Natural killer cell treated with Interleukin-12 subunit alpha and Interleukin-12 subunit beta and Interleukin-15 and Interleukin-18, amount 100 ng/mL, for 72 hours (primary cell): Measurements from ENCODE around the gene AEBP1. TPM values are rescaled to one million over a fixed set of nuclear protein-coding genes. Genes with fewer than 3 reads are reported as not detected.

Source experiments
- ATAC-seq, 2 donors: fragments of 150-1000 bp; cut with Tn5 transposase in 1 of 2; sonication (Bioruptor Pico), chemical (Tn5 transposase) in 1 of 2; 2 replicates each; pipeline ENCODE4 v1.10.0; 2021
- DNase-seq: peaks from one replicate; pipeline ENCODE4 v3.0.0; 2022; ENCODE audit warnings: low spot score
- H3K27ac Mint-ChIP-seq, 2 donors: 1 replicate in 1 of 2; 2 replicates in 1 of 2; pipeline ENCODE4 v1.8.0; 2022; ENCODE audit warnings: mixed read lengths in 2 of 2, mild to moderate bottlenecking in 1 of 2, moderate library complexity in 1 of 2
- H3K27me3 Mint-ChIP-seq, 2 donors: 1 replicate in 1 of 2; 2 replicates in 1 of 2; pipeline ENCODE4 v1.8.0; 2022; ENCODE audit warnings: mixed read lengths in 2 of 2
- H3K36me3 Mint-ChIP-seq: one replicate; pipeline ENCODE4 v1.8.0; 2022; ENCODE audit warnings: mixed read lengths
- H3K4me1 Mint-ChIP-seq, 2 donors: 1 replicate in 1 of 2; 2 replicates in 1 of 2; pipeline ENCODE4 v1.8.0; 2022; ENCODE audit warnings: low read depth in 2 of 2, mixed read lengths in 2 of 2, mild to moderate bottlenecking in 1 of 2
- H3K4me3 Mint-ChIP-seq: one replicate; pipeline ENCODE4 v1.8.0; 2022; ENCODE audit warnings: mixed read lengths
- H3K9me3 Mint-ChIP-seq: 2 replicates; pipeline ENCODE4 v1.8.0; 2022; ENCODE audit warnings: mixed read lengths
- total RNA-seq, 2 donors: library from RNA; stranded (reverse); gene quantifications; one replicate each; pipeline ENCODE4 v1.2.3, GENCODE V29; 2022

The AEBP1 gene
- total RNA-seq, 2 donors from 2014 or later = 1.0 to 2.4 TPM

DNA sequence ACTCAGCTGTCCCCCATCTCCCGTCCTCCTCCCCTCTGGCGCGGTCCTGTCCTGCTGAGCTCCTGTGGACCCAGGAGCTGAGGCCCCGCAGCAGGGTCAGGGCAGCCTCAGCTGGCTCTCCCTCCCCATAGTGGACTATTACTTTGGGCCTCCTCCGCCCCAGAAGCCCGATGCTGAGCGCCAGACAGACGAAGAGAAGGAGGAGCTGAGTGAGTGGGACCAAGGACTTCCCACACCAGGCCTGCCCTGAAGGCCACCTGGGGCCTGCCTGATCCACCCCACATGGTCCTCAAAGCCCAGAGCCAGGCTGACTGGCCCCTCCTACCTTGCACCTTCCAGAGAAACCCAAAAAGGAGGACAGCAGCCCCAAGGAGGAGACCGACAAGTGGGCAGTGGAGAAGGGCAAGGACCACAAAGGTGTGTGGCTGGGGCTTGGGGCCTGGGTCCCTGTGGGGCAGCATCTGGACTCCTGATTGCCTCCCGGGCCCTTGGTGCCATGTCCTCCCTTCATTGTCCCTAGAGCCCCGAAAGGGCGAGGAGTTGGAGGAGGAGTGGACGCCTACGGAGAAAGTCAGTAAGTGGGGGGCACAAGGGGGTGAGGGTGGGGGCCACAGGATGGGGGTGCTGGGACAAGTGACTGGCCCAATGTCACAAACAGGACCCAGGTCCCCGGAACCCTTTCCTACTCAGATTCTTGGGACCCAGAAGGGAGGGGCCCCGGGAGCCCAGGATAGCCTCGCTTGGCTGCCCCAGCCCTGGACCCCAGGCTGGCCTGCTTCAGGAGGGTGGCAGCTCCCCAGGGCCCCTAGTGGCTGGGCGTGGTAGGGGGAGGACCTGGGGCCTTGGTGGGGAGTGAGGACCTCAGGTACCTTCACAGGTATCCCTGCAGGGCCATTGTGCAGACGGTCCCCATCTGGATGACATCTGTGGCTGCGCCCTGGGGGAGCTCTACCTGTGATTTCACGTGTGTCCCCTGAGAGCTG is 4.9 kb downstream of the AEBP1 start:
- Mint-ChIP-seq H3K27ac (no peak overlapping the region), H3K36me3 (no peaks in the 10 kb centered on the region), H3K4me3 (no peak overlapping the region), H3K9me3 (no peaks in the 10 kb centered on the region), H3K4me1 (peaks cover 6 to 11% of the 10 kb centered on the region in 2 donors), H3K27me3 (peaks cover 5 to 13% of the 10 kb centered on the region in 2 donors)
- ATAC-seq = no peak
- no peak for DNase-seq

DNA sequence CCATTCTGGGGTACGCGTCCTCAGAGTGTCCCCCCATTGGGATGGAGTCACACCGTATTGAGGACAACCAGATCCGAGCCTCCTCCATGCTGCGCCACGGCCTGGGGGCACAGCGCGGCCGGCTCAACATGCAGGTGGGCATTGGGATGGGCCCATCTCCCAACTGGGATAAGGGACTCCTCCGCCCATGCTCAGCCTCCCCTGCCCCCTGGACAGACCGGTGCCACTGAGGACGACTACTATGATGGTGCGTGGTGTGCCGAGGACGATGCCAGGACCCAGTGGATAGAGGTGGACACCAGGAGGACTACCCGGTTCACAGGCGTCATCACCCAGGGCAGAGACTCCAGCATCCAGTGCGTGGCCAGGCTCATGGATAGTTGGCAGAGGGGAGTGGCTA is 5.8 kb downstream of the AEBP1 start:
- no peak for ATAC-seq
- Mint-ChIP-seq H3K4me3 (no peak overlapping the region), H3K27ac (no peak overlapping the region), H3K36me3 (no peaks in the 10 kb centered on the region), H3K27me3 (peaks cover 5 to 12% of the 10 kb centered on the region in 2 donors), H3K4me1 (peaks cover 6 to 11% of the 10 kb centered on the region in 2 donors), H3K9me3 (no peaks in the 10 kb centered on the region)
- no peak for DNase-seq

DNA sequence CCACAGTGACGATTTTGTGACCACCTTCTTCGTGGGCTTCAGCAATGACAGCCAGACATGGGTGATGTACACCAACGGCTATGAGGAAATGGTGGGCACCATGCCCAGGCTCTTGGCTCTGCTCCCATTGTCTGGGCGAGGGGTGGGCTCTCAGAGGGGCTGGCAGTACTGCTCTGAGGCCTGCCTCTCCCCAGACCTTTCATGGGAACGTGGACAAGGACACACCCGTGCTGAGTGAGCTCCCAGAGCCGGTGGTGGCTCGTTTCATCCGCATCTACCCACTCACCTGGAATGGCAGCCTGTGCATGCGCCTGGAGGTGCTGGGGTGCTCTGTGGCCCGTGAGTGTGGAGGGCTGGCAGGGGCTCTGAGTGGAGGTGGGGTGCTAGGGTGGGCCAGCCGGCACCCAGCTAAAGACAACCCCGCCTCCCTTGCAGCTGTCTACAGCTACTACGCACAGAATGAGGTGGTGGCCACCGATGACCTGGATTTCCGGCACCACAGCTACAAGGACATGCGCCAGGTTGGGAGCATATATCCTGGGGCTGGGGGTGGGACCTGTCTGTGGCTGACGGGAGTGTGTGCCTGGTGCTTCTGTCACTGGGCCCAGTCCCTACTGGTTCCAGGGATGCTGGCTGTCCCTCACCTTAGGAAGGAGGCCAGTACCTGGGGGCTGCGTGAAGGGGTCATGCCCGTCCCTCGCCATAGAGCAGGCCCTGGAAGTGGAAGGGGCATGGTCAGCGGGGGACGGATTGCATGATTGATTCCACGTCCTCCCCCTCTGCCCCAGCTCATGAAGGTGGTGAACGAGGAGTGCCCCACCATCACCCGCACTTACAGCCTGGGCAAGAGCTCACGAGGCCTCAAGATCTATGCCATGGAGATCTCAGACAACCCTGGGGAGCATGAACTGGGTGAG is 6.8 kb downstream of the AEBP1 start:
- DNase-seq (no peak), ATAC-seq (no peak)
- Mint-ChIP-seq H3K4me3 (no peak overlapping the region), H3K27me3 (peaks cover 0 to 2% of the 10 kb centered on the region in 2 donors), H3K36me3 (no peaks in the 10 kb centered on the region), H3K4me1 (peaks cover under 1% of the 10 kb centered on the region in 2 donors), H3K27ac (no peak overlapping the region), H3K9me3 (no peaks in the 10 kb centered on the region)

DNA sequence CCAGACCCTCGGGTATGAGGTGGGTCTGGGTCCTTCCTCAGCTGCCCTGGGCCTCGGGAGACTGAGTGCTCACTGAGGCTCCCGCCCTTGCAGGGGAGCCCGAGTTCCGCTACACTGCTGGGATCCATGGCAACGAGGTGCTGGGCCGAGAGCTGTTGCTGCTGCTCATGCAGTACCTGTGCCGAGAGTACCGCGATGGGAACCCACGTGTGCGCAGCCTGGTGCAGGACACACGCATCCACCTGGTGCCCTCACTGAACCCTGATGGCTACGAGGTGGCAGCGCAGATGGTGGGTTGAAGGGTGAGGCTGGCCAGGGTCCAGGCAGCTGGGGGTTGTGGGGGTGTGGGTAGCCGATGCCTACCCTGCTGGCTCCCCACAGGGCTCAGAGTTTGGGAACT is 7.6 kb downstream of the AEBP1 start:
- Mint-ChIP-seq H3K27me3 (no peaks in the 10 kb centered on the region), H3K36me3 (no peaks in the 10 kb centered on the region), H3K4me3 (no peak overlapping the region), H3K9me3 (no peaks in the 10 kb centered on the region), H3K4me1 (no peaks in the 10 kb centered on the region), H3K27ac (no peak overlapping the region)
- DNase-seq (no peak), ATAC-seq (no peak)

DNA sequence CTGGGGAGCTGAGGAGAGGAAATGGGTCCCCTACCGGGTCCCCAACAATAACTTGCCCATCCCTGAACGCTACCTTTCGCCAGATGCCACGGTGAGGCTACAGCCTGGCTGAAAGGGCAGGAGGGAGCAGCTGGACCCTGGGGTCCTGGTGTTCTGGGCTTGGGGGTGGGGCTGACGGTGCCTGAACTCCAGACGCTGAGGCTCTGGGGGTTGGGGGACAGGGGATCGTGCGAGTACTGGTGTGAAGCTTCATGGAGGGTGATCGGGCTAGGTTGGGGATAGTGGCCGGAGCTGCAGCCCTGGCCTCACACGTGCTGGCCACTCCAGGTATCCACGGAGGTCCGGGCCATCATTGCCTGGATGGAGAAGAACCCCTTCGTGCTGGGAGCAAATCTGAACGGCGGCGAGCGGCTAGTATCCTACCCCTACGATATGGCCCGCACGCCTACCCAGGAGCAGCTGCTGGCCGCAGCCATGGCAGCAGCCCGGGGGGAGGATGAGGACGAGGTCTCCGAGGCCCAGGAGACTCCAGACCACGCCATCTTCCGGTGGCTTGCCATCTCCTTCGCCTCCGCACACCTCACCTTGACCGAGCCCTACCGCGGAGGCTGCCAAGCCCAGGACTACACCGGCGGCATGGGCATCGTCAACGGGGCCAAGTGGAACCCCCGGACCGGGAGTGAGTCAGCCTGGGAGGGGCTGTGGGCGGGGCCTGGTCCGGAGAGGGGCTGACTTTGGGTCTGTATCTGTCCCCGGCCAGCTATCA is 8.3 kb downstream of the AEBP1 start:
- Mint-ChIP-seq H3K4me3 (no peak overlapping the region), H3K27ac (no peak overlapping the region), H3K4me1 (no peaks in the 10 kb centered on the region), H3K36me3 (no peaks in the 10 kb centered on the region), H3K27me3 (no peaks in the 10 kb centered on the region), H3K9me3 (no peaks in the 10 kb centered on the region)
- DNase-seq (no peak), ATAC-seq (no peak)

DNA sequence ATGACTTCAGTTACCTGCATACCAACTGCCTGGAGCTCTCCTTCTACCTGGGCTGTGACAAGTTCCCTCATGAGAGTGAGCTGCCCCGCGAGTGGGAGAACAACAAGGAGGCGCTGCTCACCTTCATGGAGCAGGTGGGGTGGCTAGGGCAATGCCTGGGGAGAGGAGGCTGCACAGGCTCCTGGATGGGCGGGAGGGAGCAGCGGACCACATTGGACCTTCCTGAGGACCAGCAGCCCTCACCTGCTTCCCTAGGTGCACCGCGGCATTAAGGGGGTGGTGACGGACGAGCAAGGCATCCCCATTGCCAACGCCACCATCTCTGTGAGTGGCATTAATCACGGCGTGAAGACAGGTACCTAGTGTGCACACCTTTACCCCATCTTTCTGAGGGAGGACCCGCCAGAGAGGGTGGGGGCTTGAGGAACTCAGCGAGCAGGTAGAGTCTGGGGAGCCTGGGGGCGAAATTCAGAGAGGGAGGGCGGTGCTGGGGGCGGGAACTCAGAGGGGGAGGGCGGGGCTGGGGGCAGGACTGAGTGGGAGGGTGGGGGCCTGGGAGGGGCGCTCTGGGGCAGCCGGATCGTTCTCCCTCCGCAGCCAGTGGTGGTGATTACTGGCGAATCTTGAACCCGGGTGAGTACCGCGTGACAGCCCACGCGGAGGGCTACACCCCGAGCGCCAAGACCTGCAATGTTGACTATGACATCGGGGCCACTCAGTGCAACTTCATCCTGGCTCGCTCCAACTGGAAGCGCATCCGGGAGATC is 9.0 kb downstream of the AEBP1 start:
- DNase-seq = no peak
- ATAC-seq = no peak
- H3K9me3 Mint-ChIP-seq = no peaks in the 10 kb centered on the region
- H3K27me3 Mint-ChIP-seq = no peaks in the 10 kb centered on the region
- H3K4me1 Mint-ChIP-seq = peaks cover 0 to 3% of the 10 kb centered on the region in 2 donors
- no peak overlapping the region for H3K4me3 Mint-ChIP-seq
- H3K27ac Mint-ChIP-seq = no peak overlapping the region
- no peaks in the 10 kb centered on the region for H3K36me3 Mint-ChIP-seq

DNA sequence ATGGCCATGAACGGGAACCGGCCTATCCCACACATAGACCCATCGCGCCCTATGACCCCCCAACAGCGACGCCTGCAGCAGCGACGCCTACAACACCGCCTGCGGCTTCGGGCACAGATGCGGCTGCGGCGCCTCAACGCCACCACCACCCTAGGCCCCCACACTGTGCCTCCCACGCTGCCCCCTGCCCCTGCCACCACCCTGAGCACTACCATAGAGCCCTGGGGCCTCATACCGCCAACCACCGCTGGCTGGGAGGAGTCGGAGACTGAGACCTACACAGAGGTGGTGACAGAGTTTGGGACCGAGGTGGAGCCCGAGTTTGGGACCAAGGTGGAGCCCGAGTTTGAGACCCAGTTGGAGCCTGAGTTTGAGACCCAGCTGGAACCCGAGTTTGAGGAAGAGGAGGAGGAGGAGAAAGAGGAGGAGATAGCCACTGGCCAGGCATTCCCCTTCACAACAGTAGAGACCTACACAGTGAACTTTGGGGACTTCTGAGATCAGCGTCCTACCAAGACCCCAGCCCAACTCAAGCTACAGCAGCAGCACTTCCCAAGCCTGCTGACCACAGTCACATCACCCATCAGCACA is 9.7 kb downstream of the AEBP1 start:
- no peak for ATAC-seq
- H3K4me3 Mint-ChIP-seq = no peak overlapping the region
- H3K27ac Mint-ChIP-seq = no peak overlapping the region
- H3K36me3 Mint-ChIP-seq = no peaks in the 10 kb centered on the region
- H3K27me3 Mint-ChIP-seq = no peaks in the 10 kb centered on the region
- H3K9me3 Mint-ChIP-seq = no peaks in the 10 kb centered on the region
- H3K4me1 Mint-ChIP-seq = peaks cover 0 to 3% of the 10 kb centered on the region in 2 donors
- no peak for DNase-seq

DNA sequence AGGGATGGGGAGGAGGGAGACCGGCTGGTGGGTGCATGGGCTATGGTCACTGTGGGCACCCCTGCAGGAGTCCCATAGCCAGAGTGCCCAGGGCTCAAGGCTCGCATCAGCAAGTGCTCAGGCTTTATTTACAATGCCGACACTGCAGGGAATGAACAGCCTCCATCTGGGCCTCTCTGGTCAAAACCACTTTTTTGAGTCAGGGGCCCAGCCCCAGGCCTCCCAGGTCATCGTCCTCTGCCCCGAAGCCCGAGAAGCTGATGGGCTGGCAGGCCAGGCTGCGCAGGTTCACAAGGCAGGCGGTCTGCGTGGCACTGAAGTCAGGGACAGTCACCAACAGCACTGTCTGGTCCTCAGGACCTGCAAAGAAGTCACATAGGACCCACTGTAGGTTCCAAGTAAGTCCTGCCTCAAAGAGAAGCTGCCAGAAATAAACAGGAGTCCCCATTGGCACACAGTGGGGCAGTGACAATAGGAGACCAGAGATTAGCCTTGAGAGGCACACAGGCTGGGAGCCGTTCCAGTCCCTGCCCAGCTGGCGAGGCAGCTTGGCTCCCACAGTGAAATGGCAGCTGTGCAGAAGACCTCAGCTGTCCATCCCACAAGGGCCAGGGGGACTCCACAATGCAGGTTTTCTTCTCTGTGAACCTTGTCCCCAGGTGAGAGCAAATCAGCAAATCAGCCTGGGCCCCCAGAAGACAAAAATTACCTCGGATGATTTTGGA is 10.6 kb downstream of the AEBP1 start:
- no peak overlapping the region for H3K4me3 Mint-ChIP-seq
- ATAC-seq = no peak
- no peaks in the 10 kb centered on the region for H3K27me3 Mint-ChIP-seq
- H3K4me1 Mint-ChIP-seq = peaks cover 3 to 7% of the 10 kb centered on the region in 2 donors
- H3K9me3 Mint-ChIP-seq = no peaks in the 10 kb centered on the region
- no peak overlapping the region for H3K27ac Mint-ChIP-seq
- H3K36me3 Mint-ChIP-seq = peaks cover 3% of the 10 kb centered on the region
- DNase-seq = no peak

DNA sequence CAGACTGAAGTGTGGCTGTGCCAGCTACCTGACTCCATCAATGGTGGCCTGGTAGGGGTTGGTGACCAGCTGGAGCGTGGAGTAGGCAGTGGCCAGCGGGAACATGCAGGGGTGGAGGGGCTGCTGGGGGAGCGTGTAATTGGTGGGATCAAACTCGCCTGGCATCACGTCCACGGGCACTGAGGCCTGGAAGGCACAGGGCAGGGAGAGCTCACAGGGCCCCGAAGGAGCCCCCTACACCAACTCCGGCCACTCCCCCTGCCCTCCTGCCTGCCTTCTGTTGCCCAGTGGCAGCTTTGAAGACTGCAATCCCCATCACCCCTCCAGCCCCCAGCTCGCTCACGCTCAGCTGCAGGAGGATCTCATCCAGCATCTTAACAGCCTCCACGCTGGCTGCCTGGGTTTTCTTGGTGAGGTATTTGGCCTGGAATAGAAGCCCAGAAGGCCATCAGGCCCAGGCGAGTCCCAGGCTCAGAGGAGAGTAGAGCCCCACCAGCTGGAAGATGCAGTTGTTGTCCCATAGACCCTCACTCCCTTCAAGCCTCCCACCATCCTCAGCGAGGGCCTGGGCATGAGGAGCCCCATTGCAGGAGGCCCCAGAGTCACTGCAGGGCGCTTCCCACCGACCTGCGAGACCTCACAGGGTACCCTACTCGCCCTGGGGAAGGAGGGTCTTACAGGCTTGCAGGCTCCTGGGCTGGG is 12.1 kb downstream of the AEBP1 start:
- no peak for ATAC-seq
- H3K36me3 Mint-ChIP-seq = peaks cover 13% of the 10 kb centered on the region
- no peak overlapping the region for H3K27ac Mint-ChIP-seq
- no peaks in the 10 kb centered on the region for H3K27me3 Mint-ChIP-seq
- peaks cover 12 to 14% of the 10 kb centered on the region in 2 donors for H3K4me1 Mint-ChIP-seq
- no peak for DNase-seq
- H3K4me3 Mint-ChIP-seq = no peak overlapping the region
- no peaks in the 10 kb centered on the region for H3K9me3 Mint-ChIP-seq

DNA sequence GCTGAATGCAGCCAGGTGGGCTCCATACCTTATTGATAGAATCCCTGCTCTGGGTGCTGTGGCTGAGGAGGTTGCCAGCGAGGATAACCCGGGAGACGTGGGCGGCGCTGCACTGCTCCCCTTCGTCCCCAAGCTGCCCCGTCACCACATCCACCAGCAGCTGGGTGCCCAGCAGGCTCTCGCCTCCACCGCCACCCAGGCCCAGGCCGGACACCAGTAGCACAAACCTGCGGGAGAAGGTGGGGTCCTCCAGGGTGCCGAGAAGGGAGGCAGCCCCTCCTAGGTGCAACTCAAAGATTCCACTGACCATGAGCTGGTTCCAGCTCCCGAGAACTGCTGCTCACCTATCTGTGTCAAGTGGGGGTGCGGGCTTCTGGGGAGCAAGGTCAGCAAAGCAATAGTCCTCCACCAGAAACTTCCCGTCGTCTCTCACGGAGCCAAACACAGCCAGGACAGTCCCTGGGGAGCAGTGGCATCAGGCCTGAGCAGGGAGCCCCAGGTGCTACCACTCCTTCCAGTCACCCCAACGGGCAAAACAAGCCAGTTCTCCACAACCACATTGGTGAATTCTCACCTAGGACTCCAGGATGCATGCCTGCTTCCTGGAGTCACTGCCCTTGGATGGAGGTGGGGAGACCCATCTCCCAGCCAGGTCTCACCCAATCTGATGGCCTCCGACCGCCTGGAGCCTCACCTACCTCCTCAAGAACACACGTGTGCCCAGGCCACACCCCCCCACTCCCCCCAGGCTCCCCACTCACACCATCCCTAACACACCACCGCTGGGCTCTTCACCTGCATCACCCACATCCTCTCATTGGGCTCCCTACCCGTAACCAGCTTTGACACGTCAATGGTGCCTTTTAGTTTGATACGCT is 12.9 kb downstream of the AEBP1 start:
- Mint-ChIP-seq H3K27ac (no peak overlapping the region), H3K27me3 (no peaks in the 10 kb centered on the region), H3K9me3 (no peaks in the 10 kb centered on the region), H3K4me3 (no peak overlapping the region), H3K4me1 (peaks cover 12 to 14% of the 10 kb centered on the region in 2 donors), H3K36me3 (peaks cover 13% of the 10 kb centered on the region)
- no peak for DNase-seq
- ATAC-seq = no peak

DNA sequence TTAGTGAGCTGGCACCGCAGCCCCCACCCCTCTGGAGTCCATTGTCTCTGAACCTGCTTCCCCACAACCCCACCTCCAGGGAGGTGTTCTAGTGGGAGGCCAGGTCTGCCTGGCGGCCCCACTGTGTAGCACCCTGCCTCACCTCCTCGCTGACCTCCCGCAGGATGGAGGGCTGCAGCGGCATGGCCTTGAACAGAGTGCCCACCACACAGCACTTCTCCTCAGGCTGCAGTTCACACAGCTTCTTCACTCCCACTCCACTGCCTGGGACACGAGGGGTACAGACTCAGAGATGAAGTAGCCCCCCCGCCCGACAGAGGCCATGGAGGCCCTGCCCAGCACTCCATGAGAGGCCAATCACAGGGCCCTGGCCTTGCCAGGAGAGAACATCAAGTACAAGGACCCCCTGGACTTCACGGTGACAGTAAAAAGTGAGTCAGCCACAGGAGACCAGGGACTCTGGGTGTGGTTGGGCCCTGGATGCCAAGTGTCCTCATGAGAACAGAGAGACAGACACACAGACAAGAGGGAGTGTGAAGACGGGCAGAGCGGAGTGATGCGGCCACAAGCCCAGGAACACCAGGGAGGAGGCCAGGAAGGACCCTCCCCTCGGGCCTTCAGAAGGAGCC is 13.8 kb downstream of the AEBP1 start:
- Mint-ChIP-seq H3K4me3 (no peak overlapping the region), H3K27ac (no peak overlapping the region), H3K4me1 (peaks cover 16 to 21% of the 10 kb centered on the region in 2 donors), H3K27me3 (no peaks in the 10 kb centered on the region), H3K9me3 (no peaks in the 10 kb centered on the region), H3K36me3 (peaks cover 13% of the 10 kb centered on the region)
- ATAC-seq = no peak
- DNase-seq = no peak
